ENCODE results near the gene CACNA1A.

Gene CACNA1A

DNA sequence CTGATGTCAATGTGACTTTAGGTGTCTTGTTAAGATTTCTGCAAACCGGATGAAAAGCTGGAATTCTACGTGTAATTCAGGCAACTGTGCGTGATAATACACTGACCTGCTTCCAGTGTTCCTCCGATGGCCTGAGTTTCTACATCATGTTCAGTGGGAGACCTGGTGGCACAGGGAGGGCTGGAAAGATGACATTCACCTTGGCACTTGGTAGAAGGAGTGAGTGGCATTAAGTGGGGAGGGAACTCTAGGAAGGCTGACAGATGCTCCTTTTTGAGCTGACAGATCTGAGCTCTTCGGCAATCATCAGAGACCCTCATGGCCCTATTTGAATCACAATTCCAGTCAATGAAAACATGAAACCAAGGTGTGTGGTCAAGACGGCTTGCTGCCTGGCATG lies 4.0 kb downstream of the CACNA1A start:
- no peak for DNase-seq (ENCODE audit: extremely low spot score)
- POLR2A ChIA-PET: no interaction called here
- TF ChIP-seq, protein P1, sequence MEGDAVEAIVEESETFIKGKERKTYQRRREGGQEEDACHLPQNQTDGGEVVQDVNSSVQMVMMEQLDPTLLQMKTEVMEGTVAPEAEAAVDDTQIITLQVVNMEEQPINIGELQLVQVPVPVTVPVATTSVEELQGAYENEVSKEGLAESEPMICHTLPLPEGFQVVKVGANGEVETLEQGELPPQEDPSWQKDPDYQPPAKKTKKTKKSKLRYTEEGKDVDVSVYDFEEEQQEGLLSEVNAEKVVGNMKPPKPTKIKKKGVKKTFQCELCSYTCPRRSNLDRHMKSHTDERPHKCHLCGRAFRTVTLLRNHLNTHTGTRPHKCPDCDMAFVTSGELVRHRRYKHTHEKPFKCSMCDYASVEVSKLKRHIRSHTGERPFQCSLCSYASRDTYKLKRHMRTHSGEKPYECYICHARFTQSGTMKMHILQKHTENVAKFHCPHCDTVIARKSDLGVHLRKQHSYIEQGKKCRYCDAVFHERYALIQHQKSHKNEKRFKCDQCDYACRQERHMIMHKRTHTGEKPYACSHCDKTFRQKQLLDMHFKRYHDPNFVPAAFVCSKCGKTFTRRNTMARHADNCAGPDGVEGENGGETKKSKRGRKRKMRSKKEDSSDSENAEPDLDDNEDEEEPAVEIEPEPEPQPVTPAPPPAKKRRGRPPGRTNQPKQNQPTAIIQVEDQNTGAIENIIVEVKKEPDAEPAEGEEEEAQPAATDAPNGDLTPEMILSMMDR (IDR thresholded peaks at IDR 0.05; ENCODE audit: control extremely low read depth, extremely low read depth, low read depth, missing control alignments): no peak
- CTCF ChIA-PET: no interaction called here

DNA sequence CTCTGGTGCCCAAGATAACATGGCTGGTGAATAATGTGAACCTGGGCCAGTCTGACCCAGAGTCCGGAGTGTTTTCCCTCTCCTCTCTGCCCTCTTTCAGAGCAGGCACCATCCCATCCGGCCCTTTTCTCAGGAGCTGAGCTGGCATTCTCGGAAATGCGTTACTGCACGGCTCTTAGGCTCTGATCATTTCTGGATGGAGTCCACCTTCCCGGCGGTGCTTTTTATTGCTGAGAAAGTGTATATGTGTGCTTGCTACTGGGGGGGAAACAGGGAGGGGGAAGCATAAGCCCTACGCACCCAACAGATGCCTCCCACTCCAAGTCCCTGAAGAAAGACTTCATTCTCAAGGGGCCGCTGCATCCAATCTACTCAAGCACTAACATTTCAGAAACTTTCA lies 6.6 kb downstream of the CACNA1A start:
- TF ChIP-seq, protein P1 (IDR thresholded peaks at IDR 0.05; ENCODE audit: control extremely low read depth, extremely low read depth, low read depth, missing control alignments): no peak
- POLR2A ChIA-PET: no interaction called here
- no peak for DNase-seq (ENCODE audit: extremely low spot score)
- CTCF ChIA-PET: no interaction called here

DNA sequence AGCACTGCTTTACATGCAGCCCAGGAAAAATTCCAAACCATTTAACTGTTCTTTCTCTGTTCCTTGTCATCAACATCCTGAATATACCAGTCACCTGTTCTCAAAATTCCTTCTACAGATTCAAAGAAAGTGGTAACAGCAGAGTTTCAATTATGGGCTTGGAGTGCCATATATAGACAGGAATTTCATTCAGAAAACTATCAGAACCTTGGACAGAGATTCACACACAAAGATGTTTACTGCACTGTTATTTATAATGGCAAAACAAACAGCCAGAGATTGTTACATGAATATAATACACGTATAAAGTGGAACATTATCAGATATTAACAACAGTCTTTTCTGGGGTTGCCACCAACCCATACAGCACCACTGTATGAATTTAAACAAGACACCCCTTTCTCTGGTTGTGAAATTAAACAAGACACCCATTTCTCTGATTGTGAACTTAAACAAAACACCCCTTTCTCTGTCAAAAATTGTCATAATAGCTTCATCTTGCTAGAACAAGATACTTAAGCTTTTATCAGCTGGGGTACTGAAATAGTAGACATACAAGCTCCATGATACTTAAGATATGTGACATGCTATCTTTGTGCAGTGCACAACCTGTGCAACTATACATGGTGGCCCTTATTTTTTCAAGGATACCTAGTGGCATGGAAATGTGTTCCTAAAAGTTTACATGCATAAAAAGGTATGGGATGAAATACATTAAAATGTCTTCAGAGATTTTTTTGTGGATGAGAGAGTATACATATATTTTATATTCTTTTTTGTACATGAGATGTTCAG lies 12.6 kb downstream of the CACNA1A start:
- CTCF ChIA-PET: no interaction called here
- POLR2A ChIA-PET: no interaction called here
- TF ChIP-seq, protein P1 (IDR thresholded peaks at IDR 0.05; ENCODE audit: control extremely low read depth, extremely low read depth, low read depth, missing control alignments): no peak
- no peak for DNase-seq (ENCODE audit: extremely low spot score)

DNA sequence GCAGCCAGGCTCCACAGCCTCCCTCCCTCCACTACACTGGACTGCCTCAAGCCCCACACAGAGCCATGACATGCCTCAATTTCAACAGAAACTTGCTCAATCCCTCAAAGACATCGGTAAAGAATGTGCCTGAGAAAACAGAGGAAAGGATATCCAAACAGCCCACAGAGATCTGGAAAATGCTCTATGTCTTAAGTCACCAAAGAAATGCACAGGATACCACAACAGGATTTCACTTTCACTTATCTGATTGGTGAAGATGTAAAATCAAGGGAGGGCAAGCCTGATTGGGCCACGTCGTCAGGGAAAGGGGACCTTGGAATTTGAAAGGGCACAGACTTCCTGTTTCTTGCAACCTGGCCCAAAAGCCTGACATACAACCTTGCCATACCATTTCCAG lies 14.2 kb downstream of the CACNA1A start:
- ChIA-PET CTCF (no interaction called here), POLR2A (no interaction called here)
- TF ChIP-seq, protein P1 (IDR thresholded peaks at IDR 0.05; ENCODE audit: control extremely low read depth, extremely low read depth, low read depth, missing control alignments): no peak
- no peak for DNase-seq (ENCODE audit: extremely low spot score)

DNA sequence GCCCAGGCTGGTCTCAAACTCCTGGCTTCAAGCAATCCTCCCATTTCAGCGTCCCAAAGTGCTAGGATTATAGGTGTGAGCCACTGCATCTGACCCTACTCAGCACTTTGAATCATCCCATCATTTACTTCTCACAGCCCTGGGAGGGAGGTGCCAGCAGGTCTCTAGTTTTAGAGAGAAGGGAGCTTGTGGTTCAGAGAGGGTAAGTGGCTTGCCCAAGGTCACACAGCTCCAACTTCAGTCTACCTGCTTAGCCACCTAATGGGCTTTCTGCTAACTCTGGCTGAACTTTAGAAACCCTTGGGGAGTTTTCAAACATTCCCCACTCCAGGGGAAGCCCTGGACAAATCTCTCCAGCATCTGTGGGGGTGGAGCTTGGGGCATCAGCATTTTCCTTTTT lies 18.3 kb downstream of the CACNA1A start:
- CTCF ChIA-PET: no interaction called here
- TF ChIP-seq, protein P1 (IDR thresholded peaks at IDR 0.05; ENCODE audit: control extremely low read depth, extremely low read depth, low read depth, missing control alignments): no peak
- POLR2A ChIA-PET: no interaction called here
- no peak for DNase-seq (ENCODE audit: extremely low spot score)

DNA sequence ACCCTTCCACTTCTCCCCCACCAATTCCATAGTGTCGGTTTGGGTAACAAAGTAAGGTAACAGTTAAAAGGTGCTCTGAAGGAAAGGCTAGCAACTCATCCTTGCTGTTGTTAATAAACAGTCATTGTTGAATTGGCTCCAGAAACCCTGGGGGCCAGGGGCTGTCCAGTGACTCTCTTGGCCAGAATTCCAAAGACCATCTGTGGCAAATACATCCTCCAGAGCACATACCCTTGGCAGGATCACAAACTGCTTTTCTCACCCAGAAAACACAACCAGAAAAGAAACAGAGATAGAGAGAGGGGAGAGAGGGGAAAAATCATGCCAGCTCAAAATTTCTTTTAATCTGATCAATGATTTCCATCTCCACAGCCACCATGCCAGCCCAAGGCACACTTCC lies 22.1 kb downstream of the CACNA1A start:
- DNase-seq (ENCODE audit: extremely low spot score): no peak
- CTCF ChIA-PET: no interaction called here
- TF ChIP-seq, protein P1 (IDR thresholded peaks at IDR 0.05; ENCODE audit: control extremely low read depth, extremely low read depth, low read depth, missing control alignments): no peak
- POLR2A ChIA-PET: no interaction called here

All from GM10248 (cell line).